ENCODE results near the gene APOOL. TPM values are rescaled to one million over a fixed set of nuclear protein-coding genes. Genes with fewer than 3 reads are reported as not detected.

Gene APOOL
- total and polyA plus RNA-seq, 10 donors, result 1.5 to 14.4 (median 8.8) TPM

DNA sequence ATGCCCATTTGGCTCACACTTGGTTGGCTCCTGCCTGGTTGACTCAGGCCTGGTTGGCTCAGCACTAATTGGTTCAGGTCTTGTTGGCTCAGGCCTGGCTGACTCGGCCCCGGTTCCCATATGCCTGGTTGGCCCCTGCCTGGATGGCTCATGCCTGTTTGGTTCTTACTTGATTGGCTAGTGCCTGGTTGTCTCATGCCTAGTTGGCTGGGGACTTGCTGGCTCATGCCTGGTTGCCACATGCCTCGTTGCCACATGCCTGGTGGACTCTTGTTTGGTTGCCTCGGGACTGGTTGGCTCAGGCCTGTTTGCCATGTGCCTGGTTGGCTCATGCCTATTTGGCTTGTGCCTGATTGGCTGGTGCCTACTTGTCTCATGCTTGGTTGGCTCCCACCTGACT lies 103.7 kb downstream of the APOOL start:
- Histone ChIP-seq H3K4me1 (no peaks in the 10 kb centered on the region), H3K27me3 (replicated peaks in 1 of 7) (peaks cover 0 to under 1% (median 0%) of the 10 kb centered on the region in 7 donors), H3K27ac (no peak overlapping the region), H3K9me3 (no peaks in the 10 kb centered on the region), H3K4me3 (no peak overlapping the region), H3K36me3 (no peaks in the 10 kb centered on the region)
- 82 to 95% (median 88%) methylated on average over 2 to 4 of the region's 4 CpGs for WGBS, 5 donors
- no peak for DNase-seq
- intact Hi-C loops (cut with DNase I; ENCODE audit: low total_unique reads), result no loop called here
- TF ChIP-seq, protein P1, sequence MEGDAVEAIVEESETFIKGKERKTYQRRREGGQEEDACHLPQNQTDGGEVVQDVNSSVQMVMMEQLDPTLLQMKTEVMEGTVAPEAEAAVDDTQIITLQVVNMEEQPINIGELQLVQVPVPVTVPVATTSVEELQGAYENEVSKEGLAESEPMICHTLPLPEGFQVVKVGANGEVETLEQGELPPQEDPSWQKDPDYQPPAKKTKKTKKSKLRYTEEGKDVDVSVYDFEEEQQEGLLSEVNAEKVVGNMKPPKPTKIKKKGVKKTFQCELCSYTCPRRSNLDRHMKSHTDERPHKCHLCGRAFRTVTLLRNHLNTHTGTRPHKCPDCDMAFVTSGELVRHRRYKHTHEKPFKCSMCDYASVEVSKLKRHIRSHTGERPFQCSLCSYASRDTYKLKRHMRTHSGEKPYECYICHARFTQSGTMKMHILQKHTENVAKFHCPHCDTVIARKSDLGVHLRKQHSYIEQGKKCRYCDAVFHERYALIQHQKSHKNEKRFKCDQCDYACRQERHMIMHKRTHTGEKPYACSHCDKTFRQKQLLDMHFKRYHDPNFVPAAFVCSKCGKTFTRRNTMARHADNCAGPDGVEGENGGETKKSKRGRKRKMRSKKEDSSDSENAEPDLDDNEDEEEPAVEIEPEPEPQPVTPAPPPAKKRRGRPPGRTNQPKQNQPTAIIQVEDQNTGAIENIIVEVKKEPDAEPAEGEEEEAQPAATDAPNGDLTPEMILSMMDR (IDR thresholded peaks at IDR 0.05 in 8 of 11, conservative IDR thresholded peaks at IDR 0.05 in 3 of 11), result no peak
- TF ChIP-seq POLR2AphosphoS5 (IDR thresholded peaks at IDR 0.05) (no peak), POLR2A (IDR thresholded peaks at IDR 0.05) (no peak)

GRCh38 chrX:85108165-85108564 lies 104.5 kb downstream of the APOOL start:
- Histone ChIP-seq H3K9me3 (no peaks in the 10 kb centered on the region), H3K4me3 (no peak overlapping the region), H3K4me1 (no peaks in the 10 kb centered on the region), H3K27me3 (replicated peaks in 1 of 7) (peaks cover 0 to 8% (median 0%) of the 10 kb centered on the region in 7 donors), H3K36me3 (no peaks in the 10 kb centered on the region), H3K27ac (no peak overlapping the region)
- 82 to 100% (median 89%) methylated on average over 2 of the region's 2 CpGs; no CpG with 5 or more reads in 1 of the 5 donors for WGBS, 5 donors
- intact Hi-C loops (cut with DNase I; ENCODE audit: low total_unique reads), result no loop called here
- TF ChIP-seq, protein P1 (IDR thresholded peaks at IDR 0.05 in 8 of 11, conservative IDR thresholded peaks at IDR 0.05 in 3 of 11), result no peak
- TF ChIP-seq POLR2AphosphoS5 (IDR thresholded peaks at IDR 0.05) (no peak), POLR2A (IDR thresholded peaks at IDR 0.05) (no peak)
- DNase-seq, result no peak

DNA sequence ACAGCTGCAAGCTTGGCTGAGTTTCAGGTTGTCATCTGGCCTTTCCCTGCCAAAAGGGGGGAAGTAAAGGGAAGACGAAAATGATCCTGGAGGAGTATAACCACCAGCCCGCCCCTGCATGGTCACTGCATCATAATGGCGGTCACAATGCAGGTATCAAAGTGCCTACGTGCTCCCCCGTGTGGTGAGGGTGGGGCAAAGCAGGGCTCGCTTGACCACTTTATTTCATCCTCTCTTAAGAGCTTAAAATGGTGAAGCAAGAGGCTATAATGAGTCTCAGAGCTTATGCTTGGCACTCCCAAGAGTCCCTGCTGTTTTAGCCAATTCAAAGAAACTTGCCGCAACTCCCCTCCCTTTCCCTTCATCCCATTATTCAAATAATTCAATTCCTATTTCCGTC lies 105.6 kb downstream of the APOOL start:
- Histone ChIP-seq H3K4me1 (no peaks in the 10 kb centered on the region), H3K27me3 (replicated peaks in 1 of 7) (peaks cover 0 to 10% (median 0%) of the 10 kb centered on the region in 7 donors), H3K27ac (no peak overlapping the region), H3K9me3 (no peaks in the 10 kb centered on the region), H3K36me3 (no peaks in the 10 kb centered on the region), H3K4me3 (no peak overlapping the region)
- DNase-seq, result no peak
- TF ChIP-seq, protein P1 (IDR thresholded peaks at IDR 0.05 in 8 of 11, conservative IDR thresholded peaks at IDR 0.05 in 3 of 11), result peak in 3 of 11 experiments; percentile 17 to 44 (median 27)
- TF ChIP-seq POLR2A (IDR thresholded peaks at IDR 0.05), result no peak
- 52 to 81% (median 69%) methylated on average over 3 to 8 of the region's 8 CpGs for WGBS, 5 donors
- intact Hi-C loops (cut with DNase I; ENCODE audit: low total_unique reads), result no loop called here

GRCh38 chrX:85111347-85111746 lies 107.7 kb downstream of the APOOL start:
- intact Hi-C loops (cut with DNase I; ENCODE audit: low total_unique reads), result loop anchor here (5.0 kb wide), 1 partner anchor 436 kb away; no protein-coding TSS in a partner anchor
- TF ChIP-seq, protein P1 (IDR thresholded peaks at IDR 0.05 in 8 of 11, conservative IDR thresholded peaks at IDR 0.05 in 3 of 11), result peak in 8 of 11 experiments; percentile 12 to 62 (median 30)
- no peak for TF ChIP-seq POLR2AphosphoS5 (IDR thresholded peaks at IDR 0.05)
- H3K27ac ChIP-seq, result no peak overlapping the region
- no peaks in the 10 kb centered on the region for H3K9me3 ChIP-seq
- H3K4me3 ChIP-seq, result no peak overlapping the region
- DNase-seq, result no peak
- H3K27me3 ChIP-seq (replicated peaks in 1 of 7), result peaks cover 0 to 10% (median 0%) of the 10 kb centered on the region in 7 donors
- 24 to 46% (median 38%) methylated on average over 2 of the region's 2 CpGs for WGBS, 5 donors
- H3K4me1 ChIP-seq, result no peaks in the 10 kb centered on the region
- H3K36me3 ChIP-seq, result no peaks in the 10 kb centered on the region
